GM13977 (cell line): Measurements from ENCODE around the gene VEPH1.

Experiments
- DNase-seq: peaks from one replicate; pipeline ENCODE4 v3.0.0; 2012; ENCODE audit warnings: low spot score
- CTCF ChIP-seq: IDR thresholded peaks from 2 replicates; pipeline ENCODE4 v1.5.1; 2012; ENCODE audit warnings: mild to moderate bottlenecking, control low read depth; ENCODE audit not compliant: insufficient read depth; ENCODE audit errors: extremely low read depth, missing control alignments
- in situ Hi-C: fragments of 300-500 bp; cut with MboI; formaldehyde crosslinking; loops from one replicate; pipeline ENCODE4 v1.12.0; 2022; ENCODE audit warnings: low sequenced_read_pairs, low pct_unique_long_range_greater_than_20kb, mixed read lengths, inconsistent platforms; ENCODE audit not compliant: unreplicated experiment

Gene VEPH1

GRCh38 chr3:157541506-157542236, 38.5 kb upstream of the VEPH1 start:
- TF ChIP-seq CTCF, result no peak
- in situ Hi-C loops, result no loop called here

GRCh38 chr3:157540656-157541055, 37.4 kb upstream of the VEPH1 start:
- in situ Hi-C loops, result no loop called here
- DNase-seq, result no peak
- no peak for TF ChIP-seq CTCF

More at GRCh38 chr3:157541506-157542236, 38.5 kb upstream of the VEPH1 start:
- no peak for DNase-seq

- in situ Hi-C loops, result no loop called here
- no peak for TF ChIP-seq CTCF
- no peak for DNase-seq
These were observed 32.5 kb upstream of the VEPH1 start for GRCh38 chr3:157535667-157536066.

- no peak for DNase-seq
- TF ChIP-seq CTCF, result no peak
- in situ Hi-C loops, result no loop called here
These were observed 31.5 kb upstream of the VEPH1 start for GRCh38 chr3:157534725-157535161.

- no peak for DNase-seq
- no peak for TF ChIP-seq CTCF
- in situ Hi-C loops, result no loop called here
These were observed 30.3 kb upstream of the VEPH1 start for GRCh38 chr3:157533298-157534070.

- TF ChIP-seq CTCF, result peak; percentile 70
- DNase-seq, result peak; percentile 57
- in situ Hi-C loops, result no loop called here
These were observed 29.5 kb upstream of the VEPH1 start for GRCh38 chr3:157532529-157533297.
